8988T (cell line): Measurements from ENCODE around the gene C6orf89.
"Not testable (repeated sequence)": the region's sequence is repeated elsewhere in the genome, so short reads cannot be mapped to it uniquely, and the experiment has no call there.

Experiments
- DNase-seq: peaks from one replicate; pipeline ENCODE4 v3.0.0; 2011

Gene C6orf89

GRCh38 chr6:36888654-36889481 is 3.1 kb downstream of the C6orf89 start:
- no peak for DNase-seq

- DNase-seq = no peak
These were observed 4.4 kb downstream of the C6orf89 start for GRCh38 chr6:36890112-36890663.

- DNase-seq = not testable (repeated sequence)
These were observed 5.4 kb downstream of the C6orf89 start for GRCh38 chr6:36891153-36891552.

GRCh38 chr6:36893976-36894932 is 8.5 kb downstream of the C6orf89 start:
- DNase-seq = no peak

- DNase-seq = no peak
These were observed 11.9 kb downstream of the C6orf89 start for GRCh38 chr6:36897609-36898008.

- no peak for DNase-seq
These were observed 18.4 kb downstream of the C6orf89 start for GRCh38 chr6:36904114-36904513.

GRCh38 chr6:36904851-36905393 is 19.2 kb downstream of the C6orf89 start:
- no peak for DNase-seq

- DNase-seq = no peak
These were observed 21.0 kb downstream of the C6orf89 start for GRCh38 chr6:36906539-36907325.

GRCh38 chr6:36907781-36908180 is 22.0 kb downstream of the C6orf89 start:
- DNase-seq = no peak

GRCh38 chr6:36908747-36909146 is 23.0 kb downstream of the C6orf89 start:
- no peak for DNase-seq

GRCh38 chr6:36912030-36912454 is 26.3 kb downstream of the C6orf89 start:
- no peak for DNase-seq

GRCh38 chr6:36912586-36912985 is 26.8 kb downstream of the C6orf89 start:
- DNase-seq = no peak

- no peak for DNase-seq
These were observed 27.3 kb downstream of the C6orf89 start for GRCh38 chr6:36913082-36913481.

GRCh38 chr6:36914227-36914794 is 28.6 kb downstream of the C6orf89 start:
- peak; percentile 49 for DNase-seq

GRCh38 chr6:36915599-36915998 is 29.8 kb downstream of the C6orf89 start:
- DNase-seq = no peak

GRCh38 chr6:36916126-36916525 is 30.4 kb downstream of the C6orf89 start:
- no peak for DNase-seq

GRCh38 chr6:36917541-36918193 is 31.9 kb downstream of the C6orf89 start:
- DNase-seq = no peak

- DNase-seq = no peak
These were observed 34.3 kb downstream of the C6orf89 start for GRCh38 chr6:36920049-36920448.

- DNase-seq = no peak
These were observed 34.8 kb downstream of the C6orf89 start for GRCh38 chr6:36920546-36920945.

- DNase-seq = no peak
These were observed 38.4 kb downstream of the C6orf89 start for GRCh38 chr6:36924131-36924530.

- no peak for DNase-seq
These were observed 39.1 kb downstream of the C6orf89 start for GRCh38 chr6:36924778-36925374.
